K562 (cell line): ENCODE data around the gene IL12RB2. TPM values are rescaled to one million over a fixed set of nuclear protein-coding genes. Genes with fewer than 3 reads are reported as not detected.

ENCODE experiments used
- ATAC-seq: fragments of 200-7000 bp; cut with Tn5 transposase; 3 replicates; pipeline ENCODE4 v1.9.1; 2020; ENCODE audit warnings: moderate library complexity
- BruUV-seq: library from RNA; stranded (reverse); fragments of 400-500 nt; replicated peaks from 2 replicates; lab custom pipeline; 2021; lab: Mats Ljungman, UMichigan
- CTCF ChIA-PET: fragments of 300-600 bp; formaldehyde crosslinking; extraction: SDS; loops from one replicate; lab custom pipeline; 2021; ENCODE audit warnings: low intra/inter-chr PET ratio; lab: Yijun Ruan, JAX
- POLR2A ChIA-PET: fragments of 300-600, 350-650 bp; sonication (Branson Sonifier 250); formaldehyde crosslinking; extraction: SDS; loops from one replicate; lab custom pipeline; 2021; ENCODE audit warnings: antibody characterized with exemption, inconsistent platforms; lab: Yijun Ruan, JAX
- DNase-seq, 4 experiments: peaks; one replicate each; pipeline versions ENCODE4 v3.0.0 to v3.0.0-alpha.2; 2011 to 2018; ENCODE audit warnings: low spot score in 3 of 4, mixed read lengths in 3 of 4; ENCODE audit errors: extremely low read depth in 1 of 4
- FAIRE-seq: peaks from 2 replicates; lab custom pipeline; 2011; peaks lifted over from hg19 to GRCh38; lab: Jason Lieb, UNC
- H2AFZ ChIP-seq: 2 replicates; pipeline ENCODE4 v1.6.0; 2011; ENCODE audit warnings: low read depth, low read length, control low read depth, inconsistent platforms
- H3K27ac ChIP-seq: fragments of 200-600 bp; 3 replicates; pipeline ENCODE4 v1.8.0; 2011; ENCODE audit warnings: low read depth, mild to moderate bottlenecking, control low read depth, inconsistent platforms, low read length, moderate library complexity, mixed read lengths; ENCODE audit errors: extremely low read depth
- H3K27me3 ChIP-seq, 2 experiments: fragments of 300-600 bp in 1 of 2; 2 replicates in 1 of 2; 3 replicates in 1 of 2; pipeline versions ENCODE4 v1.6.0 to v1.8.0; 2011; ENCODE audit warnings: inconsistent platforms in 2 of 2, low read length in 2 of 2, mild to moderate bottlenecking in 1 of 2, mixed read lengths in 1 of 2, moderate library complexity in 1 of 2; ENCODE audit not compliant: control insufficient read depth in 2 of 2, insufficient read depth in 2 of 2
- H3K36me3 ChIP-seq: fragments of 300-600 bp; 3 replicates; pipeline ENCODE4 v1.8.0; 2011; ENCODE audit warnings: mild to moderate bottlenecking, low read length, inconsistent platforms; ENCODE audit not compliant: control insufficient read depth, insufficient read depth
- H3K4me1 ChIP-seq, 2 experiments: fragments of 200-600 bp in 1 of 2; replicated peaks in 1 of 2; 2 replicates in 1 of 2; 3 replicates in 1 of 2; pipeline versions ENCODE4 v1.5.1 to v1.8.0; 2011; ENCODE audit warnings: inconsistent platforms in 2 of 2, low read length in 2 of 2, mild to moderate bottlenecking in 1 of 2, mixed read lengths in 1 of 2, moderate library complexity in 1 of 2; ENCODE audit not compliant: control insufficient read depth in 2 of 2, insufficient read depth in 2 of 2
- H3K4me2 ChIP-seq: 2 replicates; pipeline ENCODE4 v1.6.1; 2011; ENCODE audit warnings: low read length, control low read depth, inconsistent platforms, mixed read lengths; ENCODE audit not compliant: insufficient read depth
- H3K4me3 ChIP-seq: fragments of 200-600 bp; sonication (generic), shearing (Covaris generic); 2 replicates; pipeline ENCODE4 v1.5.1; 2016; ENCODE audit warnings: control low read depth, inconsistent platforms
- H3K79me2 ChIP-seq: fragments of 200-600 bp; 3 replicates; pipeline ENCODE4 v1.8.0; 2011; ENCODE audit warnings: low read length, inconsistent platforms; ENCODE audit not compliant: control insufficient read depth, insufficient read depth
- H3K9ac ChIP-seq, 2 experiments: 2 replicates each; pipeline versions ENCODE4 v1.6.0 to v1.6.1; 2011; ENCODE audit warnings: low read depth in 2 of 2, low read length in 2 of 2, control low read depth in 1 of 2, inconsistent platforms in 1 of 2, mild to moderate bottlenecking in 1 of 2, mixed read lengths in 1 of 2; ENCODE audit not compliant: insufficient read depth in 1 of 2
- H3K9me1 ChIP-seq: one replicate; pipeline ENCODE4 v1.6.0; 2011; ENCODE audit warnings: inconsistent platforms, mild to moderate bottlenecking, low read length, moderate library complexity; ENCODE audit not compliant: control insufficient read depth, insufficient read depth
- H3K9me3 ChIP-seq: replicated peaks from 2 replicates; pipeline ENCODE4 v1.5.1; 2011; ENCODE audit warnings: low read depth, low read length, inconsistent platforms; ENCODE audit not compliant: control insufficient read depth, insufficient read depth
- H4K20me1 ChIP-seq: replicated peaks from 2 replicates; pipeline ENCODE4 v1.6.1; 2011; ENCODE audit warnings: low read length, inconsistent platforms, mixed read lengths; ENCODE audit not compliant: control insufficient read depth, insufficient read depth
- ARID2 ChIP-seq: fragments of 450-650 bp; IDR thresholded peaks from 2 replicates; pipeline ENCODE4 v1.6.1; 2017; ENCODE audit warnings: antibody characterized with exemption, mild to moderate bottlenecking
- E2F3 ChIP-seq: fragments of 250-450 bp; sonication (Bioruptor Pico); IDR thresholded peaks from 2 replicates; pipeline ENCODE4 v1.4.0; 2020; ENCODE audit warnings: mild to moderate bottlenecking
- EP400 ChIP-seq: fragments of 450-650 bp; IDR thresholded peaks from 2 replicates; pipeline ENCODE4 v1.6.1; 2017; ENCODE audit warnings: antibody characterized with exemption, mild to moderate bottlenecking, moderate library complexity
- FOXK2 ChIP-seq, 2 experiments: fragments of 450-650 bp; IDR thresholded peaks in 1 of 2; conservative IDR thresholded peaks in 1 of 2; 2 replicates each; pipeline ENCODE4 v1.6.1; 2016; ENCODE audit warnings: low read depth in 2 of 2, mild to moderate bottlenecking in 1 of 2
- HIVEP1 ChIP-seq: fragments of 250-450 bp; sonication (Bioruptor Pico); IDR thresholded peaks from 2 replicates; pipeline ENCODE4 v1.4.0; 2020; ENCODE audit warnings: mild to moderate bottlenecking
- HNRNPK ChIP-seq: fragments of 200-400 bp; formaldehyde crosslinking; IDR thresholded peaks from one replicate; pipeline ENCODE4 v1.6.1; 2018; ENCODE audit warnings: mild to moderate bottlenecking, low read depth, low read length; ENCODE audit not compliant: poor library complexity, severe bottlenecking
- KDM2B ChIP-seq: fragments of 250-450 bp; sonication (Bioruptor Pico); IDR thresholded peaks from 2 replicates; pipeline ENCODE4 v1.8.0; 2021; ENCODE audit warnings: mild to moderate bottlenecking, moderate library complexity
- KLF6 ChIP-seq: fragments of 250-450 bp; sonication (Bioruptor Pico); IDR thresholded peaks from 2 replicates; pipeline ENCODE4 v1.4.0; 2020; ENCODE audit warnings: mild to moderate bottlenecking, moderate library complexity, borderline replicate concordance
- MAFG ChIP-seq: fragments of 450-650 bp; conservative IDR thresholded peaks from 2 replicates; pipeline ENCODE4 v1.6.1; 2016; ENCODE audit warnings: missing genetic modification characterization, missing compliant biosample characterization
- PHF21A ChIP-seq: fragments of 450-650 bp; IDR thresholded peaks from 2 replicates; pipeline ENCODE4 v1.6.1; 2017; ENCODE audit warnings: low read depth, borderline replicate concordance
- RAD21 ChIP-seq, 2 experiments: fragments of 250-450 bp in 1 of 2; fragments of 450-650 bp in 1 of 2; sonication (Bioruptor Pico) in 1 of 2; formaldehyde crosslinking in 1 of 2; IDR thresholded peaks in 1 of 2; conservative IDR thresholded peaks in 1 of 2; 2 replicates each; pipeline versions ENCODE4 v1.4.0 to v1.8.0; 2020 to 2022; ENCODE audit warnings: mild to moderate bottlenecking in 2 of 2, moderate library complexity in 1 of 2
- WHSC1 ChIP-seq: IDR thresholded peaks from one replicate; pipeline ENCODE4 v1.6.1; 2012; ENCODE audit warnings: low read length, control low read depth, inconsistent platforms
- ZFP30 ChIP-seq: fragments of 250-450 bp; sonication (Bioruptor Pico); IDR thresholded peaks from 2 replicates; pipeline ENCODE4 v1.8.0; 2022; ENCODE audit warnings: moderate library complexity, mild to moderate bottlenecking, inconsistent platforms, borderline replicate concordance
- ZNF511 ChIP-seq: sonication (generic); formaldehyde crosslinking; IDR thresholded peaks from 2 replicates; pipeline ENCODE4 v1.8.0; 2022; ENCODE audit warnings: mild to moderate bottlenecking, missing genetic modification reagents
- WGBS: fragments of 100-300 bp; shearing (Covaris generic); methylation state at CpG from one replicate; pipeline ENCODE4 v1.1.6; 2016; ENCODE audit warnings: low coverage, mixed read lengths; ENCODE audit not compliant: insufficient coverage; ENCODE audit errors: missing lambda C conversion rate; 5-methylcytosine and 5-hydroxymethylcytosine counted together
- in situ Hi-C: fragments of 300-500 bp; cut with MboI; formaldehyde crosslinking; loops from 4 replicates; pipeline ENCODE4 v1.15.0; 2018; ENCODE audit warnings: inconsistent platforms, mixed read lengths
- intact Hi-C: fragments of 100-400 bp; cut with micrococcal nuclease; formaldehyde crosslinking; loops from 2 replicates; pipeline ENCODE4 v1.14.2; 2022
- polyA plus RNA-seq, 8 experiments: library from polyadenylated mRNA; depleted of rRNA in 4 of 8; stranded (reverse) in 5 of 8; unstranded in 3 of 8; fragments of >200 nt; fragmentation: Nextera tagmentation in 2 of 8; fragmentation: Illumina TruSeq in 1 of 8; extraction: Ambion mirVana in 2 of 8; extraction: Trizol in 1 of 8; gene quantifications; 2 replicates each; pipeline versions ENCODE4 v1.2.1 to v1.2.3, GENCODE V29; 2011 to 2014; ENCODE audit warnings: inconsistent platforms in 1 of 8, missing spikeins in 1 of 8
- total RNA-seq, 7 experiments: library from RNA; depleted of rRNA in 6 of 7; stranded (reverse); fragments of >200 nt in 6 of 7; fragmentation: Illumina TruSeq in 2 of 7; extraction: Trizol in 2 of 7; gene quantifications; 2 replicates each; pipeline versions ENCODE4 v1.2.1 to v1.2.3, GENCODE V29; 2011 to 2021; ENCODE audit warnings: low replicate concordance in 1 of 7
- TF ChIP-seq, protein P1 (sequence below): sonication (generic); formaldehyde crosslinking; IDR thresholded peaks from 2 replicates; pipeline ENCODE4 v1.8.1; 2023; ENCODE audit warnings: mild to moderate bottlenecking, missing genetic modification reagents

Gene IL12RB2
- total and polyA plus RNA-seq, 9 of the 15 experiments (the other 6 are each of a cell fraction or from before 2014, with no cell fraction given) = 0.39 to 3.3 (median 1.9) TPM

- in situ Hi-C loops (no loop called here), intact Hi-C loops (no loop called here)
- ChIA-PET POLR2A (no interaction called here), CTCF (no interaction called here)
- FAIRE-seq (no peak), DNase-seq (no peak), ATAC-seq (no peak)
- H3K9me1 ChIP-seq = no peaks in the 10 kb centered on the region
- no peak overlapping the region for H3K4me2 ChIP-seq
- H4K20me1 ChIP-seq = no peaks in the 10 kb centered on the region
- H3K36me3 ChIP-seq = no peaks in the 10 kb centered on the region; the same call in 2 of the 3 replicates
- 54% methylated on average over 7 of the region's 7 CpGs for WGBS
- no peaks in the 10 kb centered on the region for H3K79me2 ChIP-seq
- H3K4me1 ChIP-seq = no peaks in the 10 kb centered on the region
- no peak overlapping the region for H2AFZ ChIP-seq
- no peak overlapping the region for H3K9ac ChIP-seq
- no peak overlapping the region for H3K4me3 ChIP-seq
- TF ChIP-seq KDM2B (CRISPR knock-in tag) = no peak
- peak; percentile 69 for TF ChIP-seq HNRNPK
- no peaks in the 10 kb centered on the region for H3K9me3 ChIP-seq
- H3K27me3 ChIP-seq = no peaks in the 10 kb centered on the region
- no peak overlapping the region for H3K27ac ChIP-seq
- BruUV-seq = no TSS peak
These were observed 1.1 kb upstream of the IL12RB2 start for GRCh38 chr1:67306547-67306946.

- Histone ChIP-seq H3K27me3 (no peaks in the 10 kb centered on the region), H3K4me3 (no peak overlapping the region)
- in situ Hi-C loops = no loop called here
- TF ChIP-seq ZFP30 (CRISPR knock-in tag) (no peak), ZNF511 (CRISPR knock-in tag) (no peak), HIVEP1 (CRISPR knock-in tag) (no peak), WHSC1 (no peak), KLF6 (CRISPR knock-in tag) (no peak), ARID2 (no peak), MAFG (tag) (no peak), EP400 (no peak), RAD21 (CRISPR knock-in tag; conservative IDR thresholded peaks at IDR 0.05 in 1 of 2, IDR thresholded peaks at IDR 0.05 in 1 of 2) (no peak), E2F3 (CRISPR knock-in tag) (no peak), FOXK2 (conservative IDR thresholded peaks at IDR 0.05 in 1 of 2, IDR thresholded peaks at IDR 0.05 in 1 of 2; ENCODE audit: low read depth in 2 of 2) (no peak), PHF21A (no peak)
- TF ChIP-seq, protein P1, sequence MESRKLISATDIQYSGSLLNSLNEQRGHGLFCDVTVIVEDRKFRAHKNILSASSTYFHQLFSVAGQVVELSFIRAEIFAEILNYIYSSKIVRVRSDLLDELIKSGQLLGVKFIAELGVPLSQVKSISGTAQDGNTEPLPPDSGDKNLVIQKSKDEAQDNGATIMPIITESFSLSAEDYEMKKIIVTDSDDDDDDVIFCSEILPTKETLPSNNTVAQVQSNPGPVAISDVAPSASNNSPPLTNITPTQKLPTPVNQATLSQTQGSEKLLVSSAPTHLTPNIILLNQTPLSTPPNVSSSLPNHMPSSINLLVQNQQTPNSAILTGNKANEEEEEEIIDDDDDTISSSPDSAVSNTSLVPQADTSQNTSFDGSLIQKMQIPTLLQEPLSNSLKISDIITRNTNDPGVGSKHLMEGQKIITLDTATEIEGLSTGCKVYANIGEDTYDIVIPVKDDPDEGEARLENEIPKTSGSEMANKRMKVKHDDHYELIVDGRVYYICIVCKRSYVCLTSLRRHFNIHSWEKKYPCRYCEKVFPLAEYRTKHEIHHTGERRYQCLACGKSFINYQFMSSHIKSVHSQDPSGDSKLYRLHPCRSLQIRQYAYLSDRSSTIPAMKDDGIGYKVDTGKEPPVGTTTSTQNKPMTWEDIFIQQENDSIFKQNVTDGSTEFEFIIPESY = no peak
These were observed 463 bp downstream of the IL12RB2 start for GRCh38 chr1:67308136-67308535.

More at GRCh38 chr1:67308136-67308535, 463 bp downstream of the IL12RB2 start:
- no peak for ATAC-seq
- Histone ChIP-seq H3K9me1 (no peaks in the 10 kb centered on the region), H3K9ac (no peak overlapping the region), H3K79me2 (no peaks in the 10 kb centered on the region), H3K4me1 (no peaks in the 10 kb centered on the region), H3K4me2 (no peak overlapping the region), H4K20me1 (no peaks in the 10 kb centered on the region), H3K9me3 (no peaks in the 10 kb centered on the region), H3K27ac (no peak overlapping the region), H2AFZ (no peak overlapping the region), H3K36me3 (no peaks in the 10 kb centered on the region; the same call in 2 of the 3 replicates)
- ChIA-PET CTCF (no interaction called here), POLR2A (no interaction called here)
- WGBS = 75% methylated on average over 15 of the region's 15 CpGs
- BruUV-seq = no TSS peak
- no peak for FAIRE-seq
- intact Hi-C loops = no loop called here
- no peak for DNase-seq
